Activated CD8-positive, alpha-beta memory T cell treated with anti-CD3 and anti-CD28 coated beads for 36 hours (primary cell): ENCODE results near the gene AURKAIP1. TPM values are rescaled to one million over a fixed set of nuclear protein-coding genes. Genes with fewer than 3 reads are reported as not detected.

Experiments
- CTCF ChIA-PET: fragments of 350-600 bp; sonication (Branson Sonifier 250); formaldehyde crosslinking; loops from one replicate; lab custom pipeline; 2021; ENCODE audit warnings: antibody characterized with exemption; lab: Charles Lee
- POLR2A ChIA-PET: fragments of 350-600 bp; sonication (Branson Sonifier 250); formaldehyde crosslinking; loops from one replicate; lab custom pipeline; 2021; ENCODE audit warnings: antibody characterized with exemption; lab: Charles Lee
- total RNA-seq, 2 experiments: library from RNA; stranded (reverse); gene quantifications; one replicate each; pipeline ENCODE4 v1.2.3, GENCODE V29; 2021

AURKAIP1 gene
- total RNA-seq, 2 experiments from 2014 or later: 164 to 167 TPM

DNA sequence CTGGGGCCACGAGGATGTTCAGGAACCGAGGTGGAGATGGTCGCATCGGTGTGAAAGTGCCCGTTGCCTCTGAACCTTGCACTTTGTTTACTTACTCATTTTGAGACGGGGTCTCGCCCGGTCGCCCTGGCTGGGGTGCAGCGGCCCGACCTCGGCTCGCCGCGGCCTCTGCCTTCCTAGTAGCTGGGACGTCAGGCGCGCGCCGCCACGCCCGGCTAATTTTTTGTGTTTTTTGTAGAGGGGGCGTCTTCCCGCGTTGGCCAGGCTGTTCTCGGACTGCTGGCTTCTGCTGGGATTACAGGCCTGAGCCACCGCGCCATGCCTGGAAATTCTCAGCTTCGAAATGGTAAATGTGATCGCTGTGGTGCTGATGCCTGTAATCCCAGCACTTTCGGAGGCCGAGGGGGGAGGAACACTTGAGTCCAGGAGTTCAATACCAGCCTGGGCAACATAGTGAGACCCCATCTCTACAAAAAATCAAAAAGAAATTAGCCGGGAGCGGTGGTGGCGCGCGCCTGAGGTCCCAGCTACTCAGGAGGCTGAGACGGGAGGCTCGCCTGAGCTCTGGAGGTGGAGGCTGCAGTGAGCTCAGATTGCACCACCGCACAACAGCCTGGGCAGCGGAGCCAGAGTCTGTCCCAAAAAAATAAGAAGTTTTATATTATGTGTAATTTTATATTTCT is 32.8 kb upstream of the AURKAIP1 start:
- ChIA-PET CTCF (interaction anchor here (1.0 to 2.3 kb wide), 4 partner anchors 9 to 33 kb away, joined by 3 to 7 read pairs (median 5); partner anchors contain the start of genes AURKAIP1 and CCNL2), POLR2A (interaction anchor here (1.9 to 2.3 kb wide), 2 partner anchors 9 to 33 kb away, joined by 11 to 16 read pairs; partner anchors contain the start of genes AURKAIP1 and CCNL2)

DNA sequence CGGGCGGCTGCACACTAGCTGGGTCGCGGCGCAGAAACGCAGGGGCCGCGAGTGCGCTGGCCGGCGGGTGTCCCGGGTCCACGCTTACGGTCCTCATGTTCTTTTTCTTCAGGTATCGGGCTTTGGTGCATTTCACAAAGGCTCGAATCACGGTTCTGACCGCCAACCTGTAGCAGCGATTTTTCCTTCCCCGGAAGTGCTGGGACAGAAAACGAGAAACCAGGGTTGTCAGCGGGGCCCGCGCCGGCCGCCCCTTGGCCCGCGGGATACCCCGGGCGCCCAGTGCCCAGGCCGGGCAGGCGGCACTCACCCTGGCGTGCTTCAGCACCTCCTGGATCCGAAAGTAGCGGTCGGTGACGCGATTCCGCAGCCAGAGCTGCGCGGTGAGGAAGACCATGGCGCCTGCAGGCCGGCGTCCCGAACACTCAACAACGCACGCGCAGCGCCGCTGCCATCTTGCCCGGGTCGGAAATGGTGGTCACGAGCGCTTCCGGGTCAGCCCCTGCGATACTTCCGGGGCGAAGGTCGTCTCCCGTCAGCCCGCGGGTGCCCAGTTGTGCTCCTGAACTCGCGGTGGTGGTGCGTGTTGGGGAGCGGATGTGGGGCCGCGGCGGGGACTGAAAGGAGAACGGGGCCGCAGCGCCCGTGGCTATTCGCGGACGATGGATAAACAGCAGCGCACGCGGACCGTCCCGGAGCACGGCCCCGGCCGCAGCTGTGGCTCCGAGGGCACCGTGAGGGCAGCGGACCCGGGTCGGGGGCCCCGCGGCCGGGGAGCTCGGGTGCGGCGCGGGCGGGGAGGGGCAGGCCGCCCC is 32.0 kb upstream of the AURKAIP1 start, which contains the start of gene MRPL20:
TSS of gene MRPL20 (minus strand) at position 473 of the 815 bp plus-strand sequence. CDS start at position 397, 76 bp downstream.
- ChIA-PET CTCF (interaction anchor here (0.8 to 2.3 kb wide), 6 partner anchors 8 to 34 kb away, joined by 3 to 7 read pairs (median 4); partner anchors contain the start of genes AURKAIP1 and CCNL2), POLR2A (interaction anchor here (1.9 to 2.3 kb wide), 2 partner anchors 8 to 32 kb away, joined by 11 to 16 read pairs; partner anchors contain the start of genes AURKAIP1 and CCNL2)

DNA sequence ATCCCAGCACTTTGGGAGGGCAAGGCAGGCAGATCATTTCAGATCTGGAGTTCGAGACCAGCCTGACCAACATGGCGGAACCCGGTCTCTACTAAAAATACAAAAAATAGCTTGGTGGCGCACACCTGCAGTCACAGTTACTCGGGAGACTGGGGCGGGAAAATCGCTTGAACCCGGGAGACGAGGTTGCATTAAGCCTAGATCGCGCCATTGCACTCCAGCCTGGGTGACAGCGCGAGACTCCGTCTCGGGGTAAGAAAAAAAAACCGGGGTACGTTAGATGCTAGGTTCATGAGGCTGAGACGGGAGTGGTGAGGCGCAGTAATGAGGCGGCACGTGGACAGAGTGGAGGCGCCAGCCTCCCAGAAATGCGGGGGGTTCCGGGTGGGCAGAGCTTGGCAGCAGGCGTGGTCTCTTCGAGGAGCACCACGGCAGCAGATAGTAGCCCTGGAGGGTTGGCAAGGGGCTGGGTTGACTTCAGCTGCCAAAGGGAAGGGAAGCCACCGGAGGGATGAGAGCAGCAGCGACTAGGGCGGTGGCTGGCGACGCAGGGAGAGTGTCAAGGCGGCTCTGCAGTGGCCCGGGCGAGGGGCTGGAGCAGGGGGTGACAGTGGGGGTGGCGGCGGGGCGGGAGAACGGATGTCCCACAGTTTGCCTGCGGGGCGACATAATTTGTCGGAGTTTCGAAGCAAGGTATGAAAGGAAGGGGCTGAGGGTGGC is 31.3 kb upstream of the AURKAIP1 start:
- ChIA-PET CTCF (interaction anchor here (0.8 to 2.3 kb wide), 5 partner anchors 8 to 98 kb away, joined by 3 to 7 read pairs (median 4); partner anchors contain the start of genes AURKAIP1 and CCNL2), POLR2A (interaction anchor here (1.9 to 2.3 kb wide), 2 partner anchors 7 to 31 kb away, joined by 11 to 16 read pairs; partner anchors contain the start of genes AURKAIP1 and CCNL2)

DNA sequence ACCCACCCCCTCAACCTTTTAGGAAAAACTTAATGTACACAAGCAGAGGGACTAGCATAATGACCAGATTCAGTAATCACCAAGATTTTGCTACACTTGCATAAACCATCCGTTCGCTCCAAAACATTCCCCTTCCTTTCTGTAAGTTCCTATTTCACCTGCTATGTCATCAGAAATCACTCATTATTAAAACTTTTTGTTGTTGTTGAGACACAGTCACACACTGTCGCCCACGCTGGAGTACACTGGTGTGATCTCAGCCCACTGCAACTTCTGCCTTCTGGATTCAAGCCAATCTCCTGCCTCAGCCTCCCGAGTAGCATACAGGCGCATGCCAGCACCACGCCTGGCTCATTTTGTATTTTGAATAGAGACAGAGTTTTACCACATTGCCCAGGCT is 28.6 kb upstream of the AURKAIP1 start:
- ChIA-PET CTCF (no interaction called here), POLR2A (no interaction called here)

DNA sequence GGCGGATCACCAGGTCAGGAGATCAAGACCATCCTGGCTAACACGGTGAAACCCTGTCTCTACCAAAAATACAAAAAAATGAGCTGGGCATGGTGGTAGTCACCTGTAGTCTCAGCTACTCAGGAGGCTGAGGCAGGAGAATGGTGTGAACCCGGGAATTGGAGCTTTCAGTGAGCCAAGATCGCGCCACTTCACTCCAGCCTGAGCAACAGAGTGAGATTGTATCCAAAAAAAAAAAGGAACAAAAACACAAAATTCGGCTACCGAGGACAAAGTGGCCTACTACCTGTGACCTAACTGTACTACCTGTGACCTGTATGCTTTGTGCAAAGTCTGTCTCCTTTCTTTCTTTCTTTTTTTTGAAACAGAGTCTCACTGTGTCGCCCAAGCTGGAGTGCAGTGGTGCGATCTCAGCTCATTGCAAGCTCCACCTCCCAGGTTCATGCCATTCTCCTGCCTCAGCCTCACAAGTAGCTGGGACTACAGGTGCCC is 27.9 kb upstream of the AURKAIP1 start:
- CTCF ChIA-PET: interaction anchor here (0.9 kb wide), 1 partner anchor 31 kb away, joined by 3 read pairs; no protein-coding TSS in a partner anchor

DNA sequence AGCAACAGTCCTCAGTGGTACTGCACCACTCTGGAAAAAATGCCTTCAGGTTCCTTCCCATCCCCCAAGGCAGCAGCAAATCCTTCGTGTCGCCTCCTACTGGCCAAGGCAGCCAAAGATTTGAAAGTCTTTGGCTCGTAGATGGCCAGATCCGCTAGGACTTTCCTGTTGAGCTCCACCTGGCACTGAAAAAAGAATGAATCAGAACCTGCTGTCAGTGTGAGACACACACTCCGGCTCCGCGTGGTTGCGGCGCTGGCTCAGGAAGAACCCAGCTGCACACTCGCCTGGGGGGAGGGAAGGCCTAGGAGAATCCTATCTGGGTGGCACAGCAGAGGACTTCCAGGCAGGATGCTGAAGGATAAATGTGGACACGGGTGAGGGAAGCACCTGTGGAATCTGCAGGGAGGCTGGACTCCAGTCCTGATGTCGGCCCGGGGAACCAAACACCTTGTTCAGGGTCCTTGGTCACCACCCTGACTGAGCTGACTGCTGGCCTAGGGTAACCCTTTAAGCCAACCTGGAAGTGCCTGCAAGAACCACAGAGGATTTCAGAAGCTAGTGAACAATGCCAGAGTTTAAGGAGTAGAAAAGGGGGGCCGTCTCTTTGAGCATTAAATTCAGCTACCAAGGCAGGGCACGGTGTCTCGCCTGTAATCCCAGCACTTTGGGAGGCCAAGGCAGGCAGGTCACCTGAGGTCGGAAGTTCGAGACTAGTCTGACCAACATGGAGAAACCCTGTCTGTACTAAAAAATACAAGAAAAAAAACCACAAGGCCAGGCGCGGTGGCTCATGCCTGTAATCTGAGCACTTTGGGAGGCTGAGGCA is 27.3 kb upstream of the AURKAIP1 start:
- ChIA-PET CTCF (interaction anchor here (0.9 kb wide), 1 partner anchor 32 kb away, joined by 3 read pairs; no protein-coding TSS in a partner anchor), POLR2A (interaction anchor here (0.6 to 1.2 kb wide), 5 partner anchors 28 to 456 kb away, joined by 3 to 5 read pairs (median 3); partner anchors contain the start of gene AURKAIP1)

More for the DNA sequence above, 27.9 kb upstream of the AURKAIP1 start:
- POLR2A ChIA-PET: interaction anchor here (0.6 to 1.2 kb wide), 4 partner anchors 28 to 456 kb away, joined by 3 to 4 read pairs (median 3); partner anchors contain the start of gene AURKAIP1

DNA sequence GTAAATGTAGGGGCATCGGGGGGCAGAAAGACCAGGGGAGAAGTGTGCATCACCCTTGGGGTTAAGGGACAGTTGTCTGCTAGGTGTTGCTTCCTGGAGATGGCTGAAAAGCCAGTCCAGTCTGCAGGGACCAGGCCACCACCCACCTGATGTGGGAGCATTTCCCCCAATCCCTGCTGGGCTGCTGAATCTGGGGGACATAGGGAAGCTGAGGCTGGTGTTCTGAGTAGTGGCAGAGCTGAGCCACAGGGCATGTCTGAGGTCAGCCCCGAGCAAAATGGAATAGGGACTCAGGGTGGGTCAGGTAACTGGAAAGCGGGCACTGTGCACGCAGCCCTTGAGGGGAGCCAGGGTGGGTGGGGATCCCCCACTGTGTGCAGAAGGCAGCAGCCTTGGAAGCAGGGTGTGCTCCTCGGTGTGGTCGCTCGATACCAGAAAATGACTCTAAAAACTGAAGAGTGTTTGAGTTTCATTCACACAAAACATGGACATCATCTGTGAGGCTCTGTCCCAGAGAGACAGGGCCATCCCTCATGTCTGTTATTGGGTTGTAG is 26.5 kb upstream of the AURKAIP1 start:
- POLR2A ChIA-PET: interaction anchor here (1.8 kb wide), 1 partner anchor 26 kb away, joined by 8 read pairs; the partner anchor contains the start of gene AURKAIP1
- CTCF ChIA-PET: interaction anchor here (0.5 kb wide), 1 partner anchor 24 kb away, joined by 3 read pairs; no protein-coding TSS in a partner anchor

DNA sequence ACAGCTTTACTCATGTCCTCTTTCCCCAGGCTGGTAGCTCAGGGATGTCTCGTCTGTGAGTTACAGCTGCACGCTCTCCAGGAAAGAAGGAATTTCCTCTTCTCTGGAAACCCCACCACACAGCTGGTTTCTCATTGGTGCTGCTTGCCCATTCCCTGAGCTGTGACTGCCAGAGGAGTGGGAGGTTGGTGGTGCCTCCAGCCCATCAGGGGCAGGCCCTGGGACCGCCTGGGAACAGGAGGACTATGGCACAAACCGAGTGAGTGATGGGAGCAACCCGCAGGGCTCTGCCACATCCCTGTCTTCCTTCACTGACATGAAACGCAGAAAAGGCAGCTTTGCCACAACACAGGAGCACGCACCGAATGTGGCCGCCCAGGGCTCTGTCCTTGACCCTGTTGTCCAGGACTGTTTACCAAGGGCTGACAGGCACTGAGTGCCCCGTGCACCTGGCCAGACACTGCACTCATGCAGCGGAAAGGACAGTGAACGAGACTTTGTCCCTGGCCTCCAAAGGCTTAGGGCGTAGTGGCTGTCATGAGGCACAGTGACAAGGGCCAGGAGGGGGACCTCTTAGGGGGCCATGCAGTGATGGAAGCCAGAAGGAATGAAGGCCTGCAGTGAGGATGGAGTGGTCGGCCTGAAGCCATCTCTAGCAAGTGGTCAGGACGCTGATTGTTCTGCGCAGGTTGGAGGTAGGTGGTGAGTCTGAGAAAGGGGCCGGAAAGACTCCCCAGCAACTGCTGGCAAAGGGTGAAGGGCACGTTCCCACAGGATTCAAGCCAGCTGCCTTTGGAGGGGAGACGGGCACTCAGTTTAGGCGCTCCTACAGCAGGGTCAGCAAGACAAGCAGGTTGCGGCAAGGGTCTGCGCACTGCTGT is 25.8 kb upstream of the AURKAIP1 start:
- ChIA-PET CTCF (interaction anchor here (0.5 to 1.9 kb wide), 4 partner anchors 10 to 41 kb away, joined by 3 to 5 read pairs (median 4); no protein-coding TSS in a partner anchor), POLR2A (interaction anchor here (1.8 kb wide), 1 partner anchor 26 kb away, joined by 8 read pairs; the partner anchor contains the start of gene AURKAIP1)

DNA sequence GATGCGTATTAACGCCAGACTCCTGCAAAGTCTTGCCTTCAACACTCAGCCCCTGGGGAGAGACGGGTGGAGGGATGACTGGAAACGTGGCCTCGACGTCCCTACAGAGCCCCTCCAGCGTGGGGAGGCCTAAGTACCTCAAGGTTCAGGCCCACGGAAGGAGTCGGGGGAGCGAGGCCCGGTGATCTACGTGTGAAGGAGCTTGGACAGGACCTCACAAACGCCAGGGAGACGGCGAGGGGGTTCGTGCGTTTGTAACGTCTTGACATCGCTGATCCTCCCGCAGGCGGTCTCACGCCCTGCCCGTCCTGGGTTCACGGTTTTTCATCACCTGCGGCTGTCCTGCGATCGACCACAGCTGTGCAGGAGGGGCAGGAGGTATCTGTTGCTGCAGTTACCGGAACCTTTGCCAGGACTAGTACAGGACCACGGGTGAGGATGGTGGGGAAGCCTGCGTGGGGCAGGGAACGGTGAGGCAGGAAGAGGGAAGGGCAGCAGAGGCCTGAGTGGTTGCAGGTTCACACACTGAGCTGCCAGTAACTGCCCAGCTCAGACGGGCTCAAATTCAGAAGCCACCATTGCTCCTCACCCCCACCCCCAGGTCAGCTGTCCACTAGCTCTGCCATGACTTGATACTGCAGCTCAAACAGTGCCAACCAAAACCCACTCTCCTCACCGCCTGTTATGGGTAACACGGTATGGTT is 25.0 kb upstream of the AURKAIP1 start:
- POLR2A ChIA-PET: interaction anchor here (1.8 kb wide), 1 partner anchor 25 kb away, joined by 8 read pairs; the partner anchor contains the start of gene AURKAIP1

DNA sequence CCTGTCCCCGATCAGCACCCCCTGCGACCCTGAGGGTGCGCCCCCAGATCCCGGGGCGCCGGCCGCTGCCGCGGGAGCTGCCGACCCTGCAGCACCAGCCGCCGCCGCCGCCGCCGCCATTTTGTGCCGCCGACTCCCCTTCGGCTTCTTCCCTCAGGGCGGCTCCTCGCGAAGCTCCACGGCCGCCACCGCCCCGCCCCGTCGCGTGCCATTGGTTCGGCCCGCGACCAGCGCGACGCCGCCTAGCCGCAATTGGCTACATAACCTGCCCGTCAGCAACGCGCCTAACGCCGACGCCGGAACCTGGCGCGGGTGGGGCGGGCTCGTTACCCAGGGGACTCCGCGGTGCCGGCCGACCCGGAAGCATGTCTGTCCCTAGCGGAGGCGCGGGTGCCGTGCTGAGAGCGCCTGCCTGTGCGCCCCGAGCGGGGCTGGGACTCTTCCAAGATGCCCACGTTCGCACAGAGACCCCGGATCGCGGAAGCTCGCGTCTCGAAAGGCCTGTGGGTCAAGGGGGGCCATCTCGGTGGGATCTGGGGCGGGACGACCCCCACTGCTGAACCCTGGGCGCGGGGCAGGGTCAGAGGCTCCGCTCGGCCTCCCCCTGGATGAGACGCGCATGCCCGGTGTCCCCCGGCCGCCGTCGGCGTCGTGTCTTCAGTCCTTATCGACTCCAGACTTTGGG is 24.3 kb upstream of the AURKAIP1 start, which contains the start of gene CCNL2:
TSS of gene CCNL2 (minus strand) at position 149 of the 685 bp plus-strand sequence. CDS start at position 120, 29 bp downstream.
- ChIA-PET POLR2A (interaction anchor here (0.6 to 1.4 kb wide), 8 partner anchors 8 to 231 kb away, joined by 3 to 16 read pairs (median 4); partner anchors contain the start of genes AURKAIP1 and MRPL20), CTCF (interaction anchor here (0.7 to 1.9 kb wide), 7 partner anchors 8 to 73 kb away, joined by 3 to 8 read pairs (median 4); partner anchors contain the start of genes AURKAIP1 and MRPL20)

More for the DNA sequence above, 25.0 kb upstream of the AURKAIP1 start:
- CTCF ChIA-PET: interaction anchor here (1.0 to 1.9 kb wide), 6 partner anchors 9 to 73 kb away, joined by 3 to 8 read pairs (median 4); partner anchors contain the start of gene AURKAIP1

DNA sequence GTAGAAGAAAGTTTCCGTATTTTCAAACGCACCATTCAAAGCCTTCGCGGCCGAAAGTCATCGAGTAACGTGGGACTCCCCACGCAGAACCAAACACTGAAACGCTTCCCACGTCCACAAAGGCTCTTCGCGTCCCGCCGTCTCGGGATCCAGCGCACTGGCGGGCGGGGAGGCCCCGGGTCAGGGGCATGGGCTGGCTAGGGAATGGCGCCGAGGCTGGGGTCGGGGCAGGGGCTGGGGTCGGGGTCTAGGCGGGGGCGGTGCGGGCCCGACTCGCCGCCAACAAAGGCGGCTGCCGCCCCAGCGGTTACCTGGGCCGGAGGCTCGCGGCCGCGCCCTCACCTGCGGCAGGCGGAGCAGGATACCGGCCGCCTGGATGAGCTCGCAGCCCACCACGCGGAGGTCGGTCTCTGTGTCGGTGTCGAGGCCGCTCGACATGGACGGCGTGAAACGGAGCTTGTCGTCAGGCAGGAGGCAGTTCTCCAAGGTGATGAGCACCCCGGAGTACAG is 23.7 kb upstream of the AURKAIP1 start:
- POLR2A ChIA-PET: interaction anchor here (0.6 to 1.4 kb wide), 7 partner anchors 9 to 231 kb away, joined by 3 to 16 read pairs (median 5); partner anchors contain the start of genes AURKAIP1 and MRPL20
- CTCF ChIA-PET: interaction anchor here (0.7 to 1.9 kb wide), 6 partner anchors 9 to 74 kb away, joined by 3 to 8 read pairs (median 4); partner anchors contain the start of genes AURKAIP1 and MRPL20

DNA sequence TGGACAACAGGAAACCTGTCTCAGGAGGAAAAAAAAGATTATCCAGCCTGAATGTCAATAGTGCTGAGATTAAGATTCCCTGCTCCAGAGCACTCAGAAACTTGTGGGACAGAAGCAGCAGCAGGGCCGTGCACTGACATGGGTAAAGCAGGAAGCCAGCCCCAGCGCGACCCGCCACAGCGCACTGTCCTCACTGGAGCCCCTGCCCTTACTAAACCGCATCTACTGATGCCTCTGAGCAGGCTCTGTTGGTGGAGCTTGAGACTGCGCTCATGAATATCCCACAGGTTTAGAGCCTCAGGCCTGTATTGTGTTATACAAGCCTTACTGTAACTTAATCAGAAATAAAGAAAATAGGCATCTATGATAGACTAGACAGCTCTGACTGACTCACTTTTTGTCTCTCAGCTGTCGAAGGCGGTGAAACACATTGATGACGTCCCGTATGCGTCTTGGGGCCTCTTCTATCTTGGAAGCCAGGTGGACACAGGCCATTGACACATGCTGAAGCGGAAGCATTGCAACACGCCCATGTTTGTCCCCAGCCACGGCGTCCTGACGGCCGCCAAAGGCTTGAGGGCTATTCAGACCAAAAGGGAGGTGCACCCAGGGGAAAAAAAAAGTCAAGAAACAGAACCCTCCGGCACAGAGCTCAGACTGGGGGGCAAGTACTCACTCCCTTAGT is 23.0 kb upstream of the AURKAIP1 start:
- ChIA-PET CTCF (interaction anchor here (1.8 kb wide), 1 partner anchor 9 kb away, joined by 7 read pairs; the partner anchor contains the start of gene MRPL20), POLR2A (interaction anchor here (0.6 to 1.4 kb wide), 2 partner anchors 10 to 20 kb away, joined by 6 to 16 read pairs; partner anchors contain the start of gene MRPL20)

DNA sequence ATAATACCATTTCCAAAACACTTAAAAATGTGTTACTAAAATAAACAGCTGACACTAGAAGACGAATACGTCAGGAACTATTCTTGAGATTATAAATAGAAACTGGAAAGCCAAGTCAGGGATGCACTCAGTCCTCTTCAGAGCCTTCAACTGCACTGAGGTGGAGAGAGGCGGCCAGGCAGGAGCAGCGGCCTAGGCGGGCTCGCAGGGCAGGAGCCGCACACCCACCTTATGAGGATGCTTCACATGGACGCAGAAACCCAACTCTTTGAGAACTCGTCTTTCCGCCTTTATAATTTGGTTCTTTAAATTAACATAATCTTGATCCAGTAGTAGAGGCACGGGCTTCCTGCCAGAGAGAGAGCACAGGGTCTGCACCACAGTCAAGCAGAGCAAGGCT is 20.2 kb upstream of the AURKAIP1 start:
- ChIA-PET CTCF (no interaction called here), POLR2A (interaction anchor here (0.6 kb wide), 1 partner anchor 116 kb away, joined by 4 read pairs; no protein-coding TSS in a partner anchor)
